OCI-LY1 (cell line): ENCODE data around the gene TET1.

Source experiments
- CTCF ChIP-seq: fragments of 200-600 bp; sonication (generic), shearing (Covaris generic); IDR thresholded peaks from 2 replicates; pipeline ENCODE4 v1.5.1; 2017; ENCODE audit warnings: mild to moderate bottlenecking, antibody characterized with exemption, low read length, moderate library complexity, mixed read lengths
- EZH2 ChIP-seq: fragments of 200-600 bp; sonication (generic), shearing (Covaris generic); IDR thresholded peaks from 2 replicates; pipeline ENCODE4 v1.8.0; 2017; ENCODE audit warnings: borderline replicate concordance, mixed run types, mild to moderate bottlenecking, antibody characterized with exemption, low read length, moderate library complexity, mixed read lengths

GRCh38 chr10:68619595-68619994, 59.5 kb downstream of the TET1 start:
- no peak for TF ChIP-seq CTCF
- TF ChIP-seq EZH2, result no peak
